Ovary (tissue), 3 donors: ENCODE data around the gene TRIP13.

Source experiments
- CTCF ChIP-seq, 3 donors: fragments of 450-650 bp in 2 of 3; fragments of 200-600 bp in 1 of 3; IDR thresholded peaks; one replicate each; pipeline versions ENCODE4 v1.5.1 to v1.8.0; 2016 to 2022; ENCODE audit warnings: antibody characterized with exemption in 3 of 3, mild to moderate bottlenecking in 1 of 3
- EP300 ChIP-seq: sonication (generic); formaldehyde crosslinking; IDR thresholded peaks from one replicate; pipeline ENCODE4 v1.6.1; 2017; ENCODE audit warnings: antibody characterized with exemption
- POLR2A ChIP-seq: fragments of 450-650 bp; IDR thresholded peaks from one replicate; pipeline ENCODE4 v1.6.1; 2017; ENCODE audit warnings: antibody characterized with exemption, mild to moderate bottlenecking, moderate library complexity
- donor health status: DM: no; HTN: no; CAD: no.

- TF ChIP-seq CTCF (IDR thresholded peaks at IDR 0.05): no peak
- TF ChIP-seq POLR2A: no peak
- no peak for TF ChIP-seq EP300
These were observed 11.0 kb downstream of the TRIP13 start for GRCh38 chr5:903756-904096.
